Activated naive CD4-positive, alpha-beta T cell treated with anti-CD3 and anti-CD28 coated beads, Interleukin-2, amount 50 U/mL, for 72 hours (primary cell): ENCODE data around the gene DNM2. TPM values are rescaled to one million over a fixed set of nuclear protein-coding genes. Genes with fewer than 3 reads are reported as not detected.

Source experiments
- total RNA-seq, 2 donors: library from RNA; stranded (reverse); gene quantifications; one replicate each; pipeline ENCODE4 v1.2.3, GENCODE V29; 2022

Gene DNM2
- total RNA-seq, 2 donors from 2014 or later = 191 to 219 TPM

Other genes with a start within 250 kb of the DNM2 start
- 10 to 100 TPM; 68.2 to 68.4 TPM for gene KEAP1, start 214.7 kb upstream of the DNM2 start, total RNA-seq
- under 1 TPM; 0.23 to 0.27 TPM for gene S1PR5, start 200.6 kb upstream of the DNM2 start, total RNA-seq
- gene ATG4D, start 174.2 kb upstream of the DNM2 start, total RNA-seq = 10 to 100 TPM; 21.0 to 67.4 TPM
- 10 to 100 TPM; 55.6 to 62.7 TPM for gene KRI1, start 152.1 kb upstream of the DNM2 start, total RNA-seq
- gene CDKN2D, start 149.1 kb upstream of the DNM2 start, total RNA-seq = 100 to 1,000 TPM in 1 of 2 donors, 10 to 100 TPM in 1; 43.4 to 248 TPM
- gene AP1M2, start 130.8 kb upstream of the DNM2 start, total RNA-seq = not detected
- gene SLC44A2, start 92.5 kb upstream of the DNM2 start, total RNA-seq = 10 to 100 TPM; 81.3 to 92.0 TPM
- gene ILF3, start 63.7 kb upstream of the DNM2 start, total RNA-seq = 100 to 1,000 TPM; 372 to 377 TPM
- gene QTRT1, start 16.6 kb upstream of the DNM2 start, total RNA-seq = 10 to 100 TPM; 47.4 to 48.4 TPM
- 10 to 100 TPM in 1 of 2 donors, 1 to 10 TPM in 1; 9.7 to 15.0 TPM for gene TMED1, start 118.1 kb downstream of the DNM2 start, total RNA-seq
- gene C19orf38, start 130.3 kb downstream of the DNM2 start, total RNA-seq = 1 to 10 TPM; 3.5 to 6.4 TPM
- gene CARM1, start 153.5 kb downstream of the DNM2 start, total RNA-seq = 10 to 100 TPM; 46.4 to 73.6 TPM
- gene YIPF2, start 210.6 kb downstream of the DNM2 start, total RNA-seq = 10 to 100 TPM; 27.1 to 45.7 TPM
- gene TIMM29, start 210.7 kb downstream of the DNM2 start, total RNA-seq = 10 to 100 TPM; 17.2 to 24.1 TPM
- gene SMARCA4, start 243.0 kb downstream of the DNM2 start, total RNA-seq = 10 to 100 TPM; 86.8 to 99.4 TPM